GM12891 (cell line): ENCODE results near the gene MRGPRX3. TPM values are rescaled to one million over a fixed set of nuclear protein-coding genes. Genes with fewer than 3 reads are reported as not detected.

Source experiments
- DNase-seq: peaks from one replicate; pipeline ENCODE4 v3.0.0; 2011; ENCODE audit warnings: low spot score; ENCODE audit not compliant: insufficient read length
- FAIRE-seq: peaks from 2 replicates; lab custom pipeline; 2011; peaks lifted over from hg19 to GRCh38; lab: Jason Lieb, UNC
- PAX5 ChIP-seq: IDR thresholded peaks from 2 replicates; pipeline ENCODE4 v1.6.1; 2011; ENCODE audit warnings: low read length, moderate library complexity, mild to moderate bottlenecking; ENCODE audit not compliant: insufficient read depth, severe bottlenecking
- POLR2A ChIP-seq: IDR thresholded peaks from 2 replicates; pipeline ENCODE4 v1.6.1; 2011; ENCODE audit warnings: low read depth, low read length, control low read depth
- POLR2AphosphoS5 ChIP-seq: IDR thresholded peaks from 2 replicates; pipeline ENCODE4 v1.6.1; 2011; ENCODE audit warnings: low read depth, low read length, control low read depth
- POU2F2 ChIP-seq: IDR thresholded peaks from 2 replicates; pipeline ENCODE4 v1.6.1; 2011; ENCODE audit warnings: low read depth, mild to moderate bottlenecking, control low read depth, low read length, moderate library complexity
- SPI1 ChIP-seq: IDR thresholded peaks from 2 replicates; pipeline ENCODE4 v1.6.1; 2011; ENCODE audit warnings: low read depth, low read length, control low read depth
- TAF1 ChIP-seq: IDR thresholded peaks from 2 replicates; pipeline ENCODE4 v1.6.1; 2011; ENCODE audit warnings: low read depth, low read length, control low read depth
- polyA plus RNA-seq: library from polyadenylated mRNA; unstranded; fragments of >200 nt; gene quantifications from one replicate; pipeline ENCODE4 v1.2.1, GENCODE V29; 2012; ENCODE audit warnings: low read depth, missing spikeins, inconsistent platforms; ENCODE audit not compliant: missing spikeins

Gene MRGPRX3
- polyA plus RNA-seq, result not detected

DNA sequence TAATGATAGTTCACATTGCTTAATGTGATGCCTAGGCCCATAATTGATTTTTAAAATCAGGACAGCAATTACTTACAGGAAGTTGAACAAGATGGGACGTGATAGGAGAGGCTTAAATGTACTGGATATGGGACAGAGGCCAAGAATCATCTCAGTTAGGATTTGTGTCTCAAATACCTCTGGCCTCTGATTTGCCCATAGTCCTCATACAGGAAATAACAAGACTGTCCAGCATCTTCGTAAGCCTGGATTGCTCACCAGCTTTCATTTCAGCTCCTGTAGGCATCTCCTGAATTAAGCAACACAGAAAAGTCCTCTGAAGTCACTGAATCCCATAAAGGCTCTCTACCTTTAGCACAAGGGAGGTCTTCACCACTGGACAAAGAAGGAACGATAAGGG lies at the start of gene MRGPRX3:
TSS of gene MRGPRX3 (plus strand) at position 231 of the 400 bp plus-strand sequence. CDS start 4,632 bp downstream, outside the sequence.
- TF ChIP-seq POLR2A (no peak), SPI1 (no peak), POLR2AphosphoS5 (no peak), TAF1 (no peak), PAX5 (no peak), POU2F2 (no peak)
- no peak for FAIRE-seq

DNA sequence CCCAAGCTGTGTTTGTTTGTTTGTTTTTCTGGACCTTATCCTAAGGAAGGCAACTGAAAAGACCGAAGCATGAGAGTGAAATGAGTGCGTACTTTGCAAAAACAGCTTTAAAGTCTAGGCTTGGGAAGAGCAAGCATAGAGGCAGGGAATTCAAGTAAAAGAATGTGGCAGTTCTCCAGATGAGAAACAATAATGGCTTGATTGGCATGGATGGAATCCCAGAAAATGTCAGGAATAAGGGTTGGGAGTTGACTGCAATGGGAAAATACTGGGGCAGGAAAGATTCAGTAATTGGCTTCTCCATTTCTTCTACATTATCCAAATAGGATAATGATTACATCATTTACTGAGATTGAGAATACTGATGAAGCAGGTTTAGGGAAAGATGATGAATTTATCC lies 44.0 kb upstream of the MRGPRX3 start:
- TF ChIP-seq TAF1, result no peak
- TF ChIP-seq POLR2A, result no peak
- no peak for TF ChIP-seq POU2F2
- no peak for TF ChIP-seq PAX5
- no peak for TF ChIP-seq SPI1
- TF ChIP-seq POLR2AphosphoS5, result no peak
- DNase-seq, result no peak
- no peak for FAIRE-seq

More for the DNA sequence above, at the start of gene MRGPRX3:
- DNase-seq, result no peak

DNA sequence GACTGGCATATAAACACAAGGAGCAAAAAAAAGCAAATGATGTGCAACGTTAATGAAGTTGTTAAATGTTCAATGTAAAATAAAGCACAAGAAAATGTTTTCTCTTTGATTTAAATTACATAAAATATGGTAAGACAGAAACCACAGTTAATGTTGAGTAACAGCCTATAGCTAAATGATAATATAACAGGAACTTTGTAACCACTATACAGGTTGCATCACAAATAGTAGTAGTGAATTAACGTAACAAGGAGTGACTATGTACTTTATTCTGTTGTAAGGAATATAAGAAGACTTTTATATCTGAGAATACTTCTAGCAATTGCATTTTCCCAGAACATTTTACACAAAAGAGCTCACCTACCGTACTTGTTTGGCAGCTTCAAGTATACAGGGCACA lies 43.4 kb upstream of the MRGPRX3 start:
- TF ChIP-seq POU2F2 (no peak), PAX5 (no peak), POLR2A (no peak), TAF1 (no peak), POLR2AphosphoS5 (no peak), SPI1 (no peak)
- no peak for FAIRE-seq
- DNase-seq, result no peak

DNA sequence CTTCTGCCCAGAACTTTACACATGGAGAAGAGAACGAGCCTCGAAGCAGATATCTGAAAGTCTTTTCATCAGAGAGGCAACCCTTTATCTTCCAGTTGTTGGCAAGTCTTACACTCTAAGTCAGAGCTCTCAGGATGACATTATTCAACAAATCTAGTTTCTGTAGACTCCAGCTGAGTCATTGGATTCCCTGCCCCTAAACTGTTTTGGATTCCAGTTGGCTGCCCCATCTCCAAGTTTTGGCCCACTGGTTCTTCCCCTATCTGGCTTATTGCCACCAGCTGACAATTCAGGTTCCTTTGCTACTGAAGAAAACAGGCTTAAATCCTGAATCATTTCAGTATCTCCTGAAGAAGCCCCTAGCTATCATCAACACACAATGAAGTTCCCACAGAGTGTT lies 40.6 kb upstream of the MRGPRX3 start:
- DNase-seq (no peak), FAIRE-seq (no peak)
- TF ChIP-seq POLR2AphosphoS5 (no peak), TAF1 (no peak), POU2F2 (no peak), POLR2A (no peak), SPI1 (no peak), PAX5 (no peak)

DNA sequence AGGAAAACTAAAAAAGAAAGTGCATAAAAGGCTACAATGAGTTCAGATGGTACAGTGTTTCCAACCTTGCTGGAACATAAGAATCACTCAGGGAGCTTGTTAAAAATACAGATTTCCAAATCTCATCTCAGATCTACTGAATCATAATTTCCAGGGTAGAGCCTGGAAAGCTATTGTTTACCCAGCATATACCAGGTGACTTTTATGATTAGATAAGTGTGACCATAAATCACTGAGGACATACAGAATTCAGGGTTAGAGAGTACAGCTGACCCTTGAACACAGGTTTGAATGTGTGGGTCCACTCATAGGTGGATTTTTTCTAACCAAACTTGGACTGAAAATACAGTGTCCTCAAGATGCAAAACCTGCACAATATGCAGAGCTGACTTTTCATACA lies 38.4 kb upstream of the MRGPRX3 start:
- DNase-seq (no peak), FAIRE-seq (no peak)
- TF ChIP-seq POLR2AphosphoS5 (no peak), POLR2A (no peak), TAF1 (no peak), PAX5 (no peak), SPI1 (no peak), POU2F2 (no peak)

DNA sequence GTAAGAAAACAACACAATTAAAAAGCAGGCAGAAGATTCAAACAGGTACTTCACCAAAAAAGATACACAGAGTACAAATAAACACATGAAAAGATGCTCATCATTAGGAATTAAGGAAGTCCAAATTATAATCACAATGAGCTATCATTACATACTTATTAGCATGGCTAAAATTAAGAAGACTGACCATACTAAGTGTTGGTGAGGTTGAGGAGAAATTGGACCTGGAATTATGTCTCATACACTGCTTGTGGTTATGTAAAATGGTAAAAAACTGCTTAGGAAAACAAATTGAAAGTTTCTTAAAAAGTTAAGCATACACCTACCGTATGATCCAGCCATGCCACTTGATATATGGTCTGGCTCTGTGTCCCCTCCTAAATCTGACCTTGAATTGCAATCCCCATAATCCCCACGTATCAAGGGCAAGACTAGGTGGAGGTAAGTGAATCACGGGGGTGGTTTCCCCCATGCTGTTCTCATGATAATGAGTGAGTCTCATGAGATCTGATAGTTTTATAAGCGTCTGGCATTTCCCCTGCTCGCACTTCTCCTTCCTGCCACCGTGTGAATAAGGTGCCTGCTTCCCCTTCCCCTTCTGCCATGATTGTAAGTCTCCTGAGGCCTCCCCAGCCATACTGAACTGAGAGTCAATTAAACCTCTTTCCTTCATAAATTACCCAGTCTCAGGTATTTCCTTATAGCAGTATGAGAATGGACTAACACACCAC lies 31.3 kb upstream of the MRGPRX3 start:
- FAIRE-seq, result peak; percentile 41
- DNase-seq, result no peak
- TF ChIP-seq SPI1 (0 out of 2 replicates have a peak, but pooled peaks have one; percentile 12), POLR2A (no peak)

DNA sequence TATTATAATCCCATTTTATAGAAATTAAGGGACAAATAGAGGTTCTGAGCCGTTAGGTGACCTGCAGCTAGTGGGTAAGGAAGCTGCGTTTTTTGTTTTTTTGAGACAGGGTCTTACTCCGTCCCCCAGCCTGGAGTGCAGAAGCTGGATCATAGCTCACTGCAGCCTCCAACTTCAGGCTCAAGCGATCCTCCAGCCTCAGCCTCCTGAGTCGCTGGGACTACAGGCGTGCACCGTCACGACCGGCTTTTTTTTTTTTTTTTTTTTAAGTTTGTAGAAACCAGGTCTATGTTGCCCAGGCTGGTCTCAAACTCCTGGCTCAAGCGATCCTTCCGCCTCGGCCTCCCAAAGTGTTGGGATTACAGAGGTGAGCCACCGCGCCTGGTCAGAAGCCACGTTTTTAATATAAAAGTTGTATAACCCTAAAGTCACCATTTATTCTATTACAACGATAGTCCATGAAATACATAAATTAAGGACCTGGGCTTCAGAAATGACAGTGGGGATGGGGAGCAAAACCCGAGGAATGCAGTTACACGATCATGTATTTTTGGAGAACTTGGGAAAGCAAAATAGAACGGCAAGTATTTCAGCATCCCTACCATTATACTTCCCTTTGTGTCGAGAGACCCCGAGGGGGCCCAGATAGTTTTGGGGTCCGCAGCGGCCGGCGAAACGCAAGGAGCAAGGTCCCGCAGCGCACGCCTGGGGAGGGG lies 27.1 kb upstream of the MRGPRX3 start:
- DNase-seq (no peak), FAIRE-seq (no peak)
- TF ChIP-seq POU2F2 (no peak), SPI1 (no peak), POLR2A (no peak), TAF1 (no peak), POLR2AphosphoS5 (no peak), PAX5 (no peak)

DNA sequence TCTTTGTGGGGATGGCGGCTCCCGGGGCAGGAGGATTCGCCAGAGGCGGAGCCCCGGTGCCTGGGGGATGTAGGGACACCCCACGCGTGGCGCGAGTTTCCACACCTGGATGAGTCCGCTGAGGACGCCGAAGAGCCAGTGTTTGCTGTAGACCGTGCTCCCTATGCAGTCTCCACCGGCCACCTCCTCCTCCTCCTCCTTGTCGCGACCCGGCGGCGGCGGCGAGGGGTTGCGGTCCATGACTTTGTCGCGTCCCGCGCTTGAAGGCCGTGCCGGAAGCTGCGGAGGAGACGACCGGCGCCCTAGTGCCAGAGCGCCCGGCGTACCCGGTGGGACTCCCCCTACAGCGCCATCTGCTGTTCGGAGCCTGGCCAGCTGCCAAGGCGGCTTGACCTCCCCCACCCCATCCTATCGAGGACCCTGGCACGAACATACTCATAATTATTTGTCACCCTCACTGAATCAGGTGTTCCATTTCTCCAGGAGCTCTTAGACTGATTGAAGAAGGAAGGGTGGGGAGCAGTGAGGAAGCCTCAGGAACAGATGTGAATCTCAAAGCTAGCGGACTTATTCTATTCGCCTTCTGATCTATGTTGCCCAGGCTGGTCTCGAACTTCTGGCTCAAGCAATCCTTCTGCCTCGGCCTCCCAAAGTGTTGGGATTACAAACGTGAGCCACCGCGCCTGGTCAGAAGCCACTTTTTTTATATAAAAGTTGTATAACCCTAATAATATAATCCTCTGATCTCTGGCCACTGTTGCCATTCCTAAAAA lies 26.4 kb upstream of the MRGPRX3 start, which contains the start of gene SAAL1:
TSS of gene SAAL1 (minus strand) at position 281 of the 773 bp plus-strand sequence. CDS start at position 240, 41 bp downstream.
- peak; percentile 95 for FAIRE-seq
- TF ChIP-seq POLR2AphosphoS5 (peak; percentile 72; the same call in 1 of the 2 replicates), SPI1 (no peak), PAX5 (peak; percentile 72), TAF1 (peak; percentile 62), POLR2A (peak; percentile 74), POU2F2 (no peak; the same call in 1 of the 2 replicates)

DNA sequence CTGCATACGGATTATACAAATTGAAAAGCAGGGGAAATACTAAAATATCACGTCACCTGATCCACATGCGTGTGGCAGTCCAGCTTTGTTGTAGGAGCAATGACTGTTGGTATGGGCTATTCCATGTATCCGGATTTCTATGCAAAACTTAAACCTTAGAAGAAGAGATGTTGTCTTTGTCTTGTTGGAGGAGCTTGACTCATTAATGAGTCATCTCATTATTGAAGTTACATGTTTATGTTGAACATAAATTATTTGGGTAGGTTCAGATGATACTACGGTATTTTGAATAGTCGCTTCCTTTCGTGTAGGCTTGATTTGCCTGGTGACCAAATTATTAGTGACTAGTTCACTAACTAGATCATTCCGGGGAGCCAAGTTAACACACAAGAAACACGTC lies 25.7 kb upstream of the MRGPRX3 start:
- DNase-seq, result no peak
- TF ChIP-seq TAF1, result no peak
- TF ChIP-seq SPI1, result no peak
- no peak for TF ChIP-seq POLR2A
- TF ChIP-seq POU2F2, result no peak
- TF ChIP-seq PAX5, result no peak
- no peak for TF ChIP-seq POLR2AphosphoS5
- no peak for FAIRE-seq

More for the DNA sequence above, 26.4 kb upstream of the MRGPRX3 start, which contains the start of gene SAAL1:
- DNase-seq, result peak; percentile 92
